HG03432 (cell line): ENCODE results near the gene RTL3.
A peak's percentile ranks its signal among the peaks of the same experiment; 100 is the strongest.
"Not testable (repeated sequence)": the region's sequence is repeated elsewhere in the genome, so short reads cannot be mapped to it uniquely, and the experiment has no call there.

Source experiments
- ATAC-seq: cut with Tn5 transposase; IDR thresholded peaks from one replicate; pipeline ENCODE4 v1.9.1; 2021; ENCODE audit warnings: mild to moderate bottlenecking, moderate library complexity; ENCODE audit not compliant: unreplicated experiment

Gene RTL3, protein sequence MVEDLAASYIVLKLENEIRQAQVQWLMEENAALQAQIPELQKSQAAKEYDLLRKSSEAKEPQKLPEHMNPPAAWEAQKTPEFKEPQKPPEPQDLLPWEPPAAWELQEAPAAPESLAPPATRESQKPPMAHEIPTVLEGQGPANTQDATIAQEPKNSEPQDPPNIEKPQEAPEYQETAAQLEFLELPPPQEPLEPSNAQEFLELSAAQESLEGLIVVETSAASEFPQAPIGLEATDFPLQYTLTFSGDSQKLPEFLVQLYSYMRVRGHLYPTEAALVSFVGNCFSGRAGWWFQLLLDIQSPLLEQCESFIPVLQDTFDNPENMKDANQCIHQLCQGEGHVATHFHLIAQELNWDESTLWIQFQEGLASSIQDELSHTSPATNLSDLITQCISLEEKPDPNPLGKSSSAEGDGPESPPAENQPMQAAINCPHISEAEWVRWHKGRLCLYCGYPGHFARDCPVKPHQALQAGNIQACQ

DNA sequence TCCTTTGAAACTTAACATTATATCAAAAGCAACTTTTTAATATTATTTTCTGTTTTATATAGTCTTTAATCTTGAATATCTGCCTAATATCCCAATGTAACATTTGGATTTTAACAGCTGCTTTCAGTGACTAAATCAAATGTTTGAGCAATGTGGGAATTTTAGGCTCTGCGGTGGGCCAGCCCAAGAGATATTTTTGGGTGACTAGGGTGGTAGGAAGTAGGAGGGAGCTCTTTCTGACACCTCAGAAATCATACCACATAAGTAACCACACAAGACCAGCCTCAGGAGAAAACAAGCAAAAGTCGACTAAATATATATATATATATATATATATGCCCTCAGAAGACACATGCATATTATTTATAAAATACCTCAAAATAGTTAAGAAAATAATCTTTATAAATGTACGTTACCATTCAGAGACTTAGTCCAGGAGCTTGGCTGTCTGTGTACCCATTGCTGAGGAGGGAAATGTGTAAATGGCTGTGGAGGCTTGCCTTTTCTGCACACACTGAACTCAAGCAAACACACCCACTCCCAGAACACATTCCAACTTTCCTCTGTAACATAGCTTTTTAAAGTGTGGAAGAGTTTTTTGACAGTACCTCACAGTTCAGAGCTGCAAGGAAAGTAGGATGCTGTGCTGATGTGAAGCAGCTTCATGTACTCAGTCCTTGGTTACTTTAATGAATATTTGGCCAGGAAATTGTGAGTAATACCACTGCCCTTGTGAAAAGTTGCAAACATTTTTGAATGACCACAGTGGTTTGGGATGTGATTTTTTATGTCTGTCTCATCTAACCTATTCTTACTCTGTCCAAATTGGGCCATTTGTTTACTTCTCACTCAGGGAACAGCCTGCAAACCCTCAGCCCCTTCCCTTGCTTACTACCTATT, at the start of gene RTL3:
RTL3 (minus strand) TSS at position 484 of the 900 bp plus-strand sequence. CDS start 908 bp downstream, outside the sequence.
- ATAC-seq: no peak

DNA sequence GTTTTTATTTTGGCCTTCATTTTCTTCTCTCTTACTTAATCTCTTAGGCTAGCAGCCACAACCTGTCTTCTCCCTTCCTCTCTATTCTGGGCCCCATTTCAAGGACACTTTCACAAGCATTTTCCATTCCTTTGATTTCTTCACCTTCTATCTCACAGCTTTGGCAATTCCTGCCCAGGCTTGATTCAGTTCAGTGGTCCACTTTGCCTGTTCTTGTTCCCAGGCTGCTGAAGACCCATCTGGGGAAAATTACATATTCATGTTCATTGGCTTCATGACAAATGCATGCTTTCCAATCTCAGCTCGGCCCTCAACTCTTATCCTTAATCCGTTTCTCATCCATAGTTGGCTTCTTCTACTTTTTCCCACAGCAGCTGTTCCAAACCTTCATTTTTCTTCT, 49.7 kb upstream of the RTL3 start:
- no peak for ATAC-seq

DNA sequence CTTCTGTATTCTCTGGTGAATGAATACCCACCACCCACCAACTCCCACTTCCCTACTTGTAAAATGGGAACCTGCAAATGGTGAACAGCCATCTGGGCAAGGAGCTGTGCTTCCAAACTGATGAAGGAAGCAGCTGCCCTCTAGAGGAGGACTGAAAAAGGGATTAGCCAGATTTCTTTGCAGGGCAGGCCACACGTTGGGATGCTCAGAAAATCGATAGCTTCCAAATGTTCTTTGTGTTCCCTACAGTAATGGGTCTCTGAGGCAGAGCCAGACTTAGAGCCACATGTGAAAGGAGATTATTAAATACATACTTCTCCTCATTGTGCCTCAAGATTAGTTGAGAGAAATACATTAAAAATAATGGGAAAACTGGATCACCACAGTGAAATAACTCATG, 49.1 kb upstream of the RTL3 start:
- ATAC-seq: no peak

DNA sequence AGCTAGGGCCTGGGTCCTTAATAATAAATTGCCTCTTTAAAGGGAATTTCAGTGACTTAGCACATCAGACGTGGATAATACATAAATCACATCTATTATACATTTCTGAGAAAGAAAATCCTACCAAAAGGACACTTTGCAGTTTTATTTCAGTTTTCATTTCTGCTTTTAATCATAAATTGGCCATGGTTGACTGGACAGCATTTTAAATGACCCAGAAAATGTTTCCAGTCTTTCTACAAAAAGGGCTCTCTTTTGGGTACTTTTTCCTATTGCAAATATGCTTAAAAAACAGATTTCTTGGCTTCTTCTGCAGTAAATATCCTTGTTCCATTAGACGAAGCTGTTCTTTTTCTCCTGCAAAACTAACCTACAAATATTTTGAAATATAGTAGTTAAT, 46.9 kb upstream of the RTL3 start:
- ATAC-seq: no peak

DNA sequence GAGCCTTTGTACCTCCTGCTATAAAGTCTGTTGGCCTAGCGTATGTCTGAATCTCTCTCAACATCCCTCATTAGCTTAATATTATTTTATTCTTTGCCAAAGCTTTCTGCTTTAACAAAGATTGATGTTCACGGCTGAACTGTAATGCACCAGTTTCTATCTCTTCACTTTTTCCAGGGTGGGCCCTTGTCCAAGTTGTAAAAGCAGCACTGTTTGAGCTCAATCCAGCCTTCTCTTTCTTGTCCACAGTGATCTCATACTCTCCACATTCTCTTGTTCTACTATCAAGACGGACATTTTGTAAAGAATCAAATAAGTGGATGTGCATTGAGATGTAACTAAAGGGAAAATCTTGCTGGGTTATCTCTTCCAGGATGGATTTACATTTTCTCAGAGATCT, 34.4 kb upstream of the RTL3 start:
- no peak for ATAC-seq

DNA sequence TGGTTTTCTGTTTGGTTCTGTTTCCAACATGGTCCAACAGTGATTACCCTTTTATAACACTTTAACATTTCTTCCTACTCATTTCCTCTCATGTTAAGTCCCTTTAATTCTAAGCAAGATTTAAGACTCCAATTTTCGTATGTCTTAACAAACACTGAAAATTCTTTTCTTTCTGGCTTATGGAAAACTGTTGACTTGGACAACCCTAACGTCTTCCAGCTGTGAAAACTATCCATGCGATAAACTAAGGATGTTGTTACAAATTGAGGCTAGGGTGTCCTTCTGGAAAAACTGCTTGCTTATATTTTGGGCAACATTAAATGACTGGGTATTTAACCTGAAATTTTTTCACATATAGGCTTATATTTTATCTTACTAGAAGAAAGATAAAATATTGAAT, 33.9 kb upstream of the RTL3 start:
- no peak for ATAC-seq

DNA sequence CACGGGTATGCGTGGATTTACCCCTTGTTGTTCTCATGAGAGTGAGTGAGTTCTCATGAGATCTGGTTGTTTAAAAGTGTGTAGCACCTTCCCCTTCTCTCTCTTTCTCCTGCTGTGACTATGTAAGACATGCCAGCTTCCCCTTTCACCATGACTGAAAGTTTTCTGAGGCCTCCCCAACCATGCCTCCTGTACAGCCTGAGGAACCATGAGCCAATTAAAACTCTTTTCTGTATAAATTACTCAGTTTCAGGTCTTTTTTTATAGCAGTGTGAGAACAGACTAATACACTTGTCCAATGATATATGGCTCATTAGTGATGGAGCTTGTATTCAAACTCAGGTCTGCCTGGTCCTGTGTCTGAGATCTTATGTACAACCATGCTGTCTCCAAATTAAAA, 28.5 kb upstream of the RTL3 start:
- peak; percentile 99 for ATAC-seq

DNA sequence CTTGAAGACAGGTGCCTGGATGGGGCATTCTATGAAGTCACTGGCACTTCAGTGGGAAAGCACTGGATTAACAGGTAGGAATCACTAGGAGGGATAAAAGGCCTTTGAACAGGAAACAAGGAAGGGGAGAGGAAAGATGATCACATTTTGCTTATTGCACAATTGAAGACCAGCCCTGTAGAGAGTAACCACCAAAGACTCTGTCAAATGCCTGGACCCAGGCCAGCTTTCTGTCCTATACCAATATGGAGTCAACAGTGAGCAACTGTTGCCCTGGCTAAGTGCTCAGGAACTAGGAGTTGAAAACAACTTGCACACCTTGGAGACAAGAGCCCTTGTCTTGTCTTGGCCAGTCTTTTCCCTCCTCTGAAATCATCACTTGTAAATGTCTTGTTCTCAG, 14.1 kb upstream of the RTL3 start:
- ATAC-seq: no peak

DNA sequence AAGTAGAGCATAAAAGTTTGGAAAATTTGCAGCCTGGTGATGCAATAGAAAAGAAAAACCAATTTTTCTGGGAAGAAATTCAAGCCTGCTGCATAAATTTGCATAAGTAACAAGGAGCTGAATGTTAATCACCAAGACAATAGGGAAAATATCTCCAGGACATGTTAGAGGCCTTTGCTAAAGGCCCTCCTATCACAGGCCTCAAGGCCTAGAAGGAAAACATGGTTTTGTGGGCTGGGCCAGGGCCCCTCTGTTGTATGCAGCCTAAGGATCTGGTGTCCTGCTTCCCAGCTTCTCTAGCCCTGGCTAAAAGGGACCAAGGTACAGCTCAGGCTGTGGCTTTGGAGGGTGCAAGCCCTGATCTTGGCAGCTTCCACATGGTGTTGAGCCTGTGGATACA, 6.2 kb upstream of the RTL3 start:
- no peak for ATAC-seq

DNA sequence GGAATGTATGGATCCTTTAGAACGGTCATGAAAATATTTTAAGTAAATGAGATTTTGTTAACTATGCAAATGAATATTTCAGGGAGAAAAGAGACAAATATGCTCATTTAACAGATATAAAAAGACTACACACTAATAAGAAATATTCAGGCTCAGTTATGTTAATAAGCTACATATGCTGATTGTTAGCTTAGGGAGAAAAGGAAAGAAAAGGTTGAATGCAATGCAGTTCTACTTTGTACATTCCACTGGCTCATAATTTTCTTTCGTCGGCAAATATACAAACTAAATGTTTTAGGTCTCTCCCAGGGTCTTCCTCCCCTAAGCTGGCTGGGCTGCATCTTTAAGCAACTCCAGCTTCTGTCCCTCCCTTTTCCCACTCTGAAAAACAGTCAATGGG, 2.7 kb upstream of the RTL3 start:
- ATAC-seq: no peak

DNA sequence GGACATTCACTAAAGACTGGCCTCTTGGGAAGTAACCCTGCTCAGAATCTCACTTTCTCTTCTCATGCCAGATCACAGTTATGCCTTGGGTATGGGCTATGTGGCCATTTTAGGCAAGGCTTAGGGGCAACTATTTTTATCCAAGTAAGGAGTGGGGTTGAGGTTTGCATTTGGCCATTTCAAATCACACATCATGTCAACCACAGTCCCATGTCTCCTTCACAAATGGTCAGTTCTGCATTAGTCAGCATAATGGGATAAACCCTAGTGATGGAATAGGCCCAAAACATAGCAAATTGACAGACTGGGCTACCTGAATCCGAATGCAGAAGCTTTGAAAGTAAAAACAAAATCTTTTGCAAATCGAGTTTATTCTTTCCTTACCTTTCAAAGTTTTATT, 827 bp upstream of the RTL3 start:
- ATAC-seq: no peak

DNA sequence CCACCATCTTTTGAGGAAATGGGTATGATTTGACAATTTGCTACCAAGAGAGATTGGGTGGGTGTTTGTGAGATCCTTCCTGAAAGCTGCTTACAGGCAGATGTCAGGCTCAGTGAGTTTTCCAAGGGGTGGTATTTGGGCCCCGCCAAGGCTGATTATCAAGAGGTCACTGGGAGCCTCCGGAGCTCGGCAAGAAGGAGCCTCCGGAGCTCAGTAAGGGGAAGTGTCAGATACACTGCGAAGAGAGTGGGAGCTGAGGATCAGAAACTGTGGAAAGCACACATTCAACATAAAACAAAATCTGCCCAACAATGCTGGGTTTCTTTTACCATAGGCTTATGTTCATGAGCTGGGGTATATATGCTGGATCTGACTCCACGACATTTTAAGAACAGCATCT, 714 bp downstream of the RTL3 start:
- ATAC-seq: no peak

DNA sequence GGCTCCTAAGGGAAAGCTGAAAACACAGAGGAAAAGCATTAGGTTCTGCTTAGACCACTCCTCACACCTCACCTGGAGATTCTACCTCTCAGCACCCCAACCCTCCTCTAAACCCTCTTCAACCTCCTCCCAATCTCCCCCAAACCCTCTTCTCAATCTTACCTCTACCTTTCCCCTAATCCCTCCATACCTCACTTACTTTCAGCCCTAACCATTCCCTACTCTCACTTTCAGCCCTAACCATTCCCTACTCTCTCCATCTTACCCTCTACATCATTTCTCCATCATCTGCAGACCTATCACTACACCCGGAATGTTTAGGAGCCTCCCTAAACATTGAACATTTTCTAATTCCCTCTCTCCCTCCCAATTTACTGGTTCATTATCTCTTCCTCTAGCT, 3.5 kb downstream of the RTL3 start:
- ATAC-seq: no peak

DNA sequence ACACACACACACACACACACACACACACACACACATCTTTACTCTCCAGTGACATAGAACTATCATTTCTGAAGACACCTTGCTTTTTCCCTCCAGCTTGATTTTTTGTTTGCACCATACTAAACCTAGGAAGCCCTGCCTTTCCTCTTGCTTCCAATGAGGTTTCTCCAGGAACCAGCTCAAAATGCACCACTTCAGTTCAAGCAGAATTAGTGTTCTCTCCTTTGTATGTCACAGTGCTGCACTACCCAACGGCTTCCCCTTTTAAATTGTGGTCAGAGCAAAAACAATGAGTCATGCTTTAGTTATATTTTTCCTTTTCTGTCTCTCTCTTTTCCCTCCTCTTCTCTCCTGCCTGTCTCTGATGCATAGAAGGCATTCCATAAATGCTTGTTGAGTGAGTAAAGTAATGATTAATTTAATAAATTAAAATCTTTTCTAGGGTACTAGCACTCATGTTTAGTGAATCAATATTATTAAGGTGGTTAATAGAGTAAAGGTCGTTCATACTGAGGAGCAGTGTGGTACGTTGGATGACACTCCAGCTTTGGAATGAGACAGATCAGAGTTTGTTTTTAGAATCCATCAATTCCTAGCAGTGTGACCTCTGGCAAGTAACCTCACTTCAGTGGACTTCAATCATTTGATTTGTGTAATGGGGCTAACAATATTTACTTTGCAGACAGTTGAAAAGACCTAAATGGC, 5.9 kb downstream of the RTL3 start:
- peak; percentile 64 for ATAC-seq

DNA sequence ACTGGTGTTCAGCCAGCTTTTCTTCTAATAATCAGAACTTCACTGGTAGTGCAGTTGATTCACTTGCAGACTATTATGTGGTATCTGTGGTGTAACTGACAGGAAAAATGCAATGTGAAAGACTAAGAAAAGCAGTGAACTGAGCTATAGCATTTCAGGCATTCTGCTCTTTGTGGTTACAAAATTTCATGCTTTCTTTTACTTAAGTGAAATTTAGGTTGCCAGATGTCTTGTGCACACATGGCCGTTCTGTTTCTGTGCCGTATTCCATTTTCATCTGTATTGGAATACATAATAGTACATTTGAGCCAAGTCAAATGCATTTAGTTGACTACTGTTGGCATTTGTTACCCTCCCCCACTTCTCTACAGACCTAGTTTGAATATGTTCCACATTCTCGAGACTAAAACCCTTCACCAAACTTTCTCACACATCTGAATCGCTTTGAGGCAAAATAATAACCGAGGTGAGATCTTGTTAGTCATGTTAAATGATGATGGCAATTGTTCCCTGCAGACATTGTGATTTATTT, 8.2 kb downstream of the RTL3 start:
- peak; percentile 92 for ATAC-seq

DNA sequence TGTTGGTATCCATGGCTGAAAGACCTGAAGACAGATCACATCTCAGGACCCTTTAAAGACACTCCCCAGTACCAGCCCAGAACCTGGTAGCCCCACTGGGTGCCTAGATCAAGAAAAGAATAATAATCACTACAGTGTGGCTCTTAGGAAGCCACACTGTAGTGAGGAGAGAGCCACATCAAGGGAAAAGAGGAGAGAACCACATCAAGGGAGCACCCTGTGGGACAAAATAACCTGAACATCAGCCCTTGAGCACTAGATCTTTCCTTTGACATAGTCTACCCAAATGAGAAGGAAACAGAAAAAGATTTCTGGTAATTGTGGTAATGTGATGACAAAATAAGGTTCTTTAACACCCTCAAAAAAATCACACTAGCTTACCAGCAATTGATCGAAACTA, 15.3 kb downstream of the RTL3 start:
- no peak for ATAC-seq

DNA sequence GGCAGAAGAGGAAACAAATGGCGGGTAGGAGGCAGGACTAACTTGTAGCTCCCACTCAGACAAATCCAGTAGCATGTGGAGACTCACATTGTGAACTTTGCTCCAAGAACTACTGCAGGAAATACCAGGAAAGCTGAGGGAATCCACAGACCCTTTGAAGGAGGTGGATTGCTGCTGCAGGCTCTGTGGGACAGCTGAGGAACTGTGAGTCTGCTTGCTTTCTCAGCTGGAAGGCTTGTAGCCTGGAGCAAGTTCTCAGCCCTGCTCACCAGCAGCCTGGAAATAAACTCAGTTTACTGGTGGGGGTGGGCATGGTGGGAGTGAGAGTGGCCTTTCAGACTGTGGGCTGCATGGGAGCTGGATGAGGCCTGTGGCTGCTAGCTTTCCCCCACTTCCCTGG, 16.0 kb downstream of the RTL3 start:
- ATAC-seq: no peak

DNA sequence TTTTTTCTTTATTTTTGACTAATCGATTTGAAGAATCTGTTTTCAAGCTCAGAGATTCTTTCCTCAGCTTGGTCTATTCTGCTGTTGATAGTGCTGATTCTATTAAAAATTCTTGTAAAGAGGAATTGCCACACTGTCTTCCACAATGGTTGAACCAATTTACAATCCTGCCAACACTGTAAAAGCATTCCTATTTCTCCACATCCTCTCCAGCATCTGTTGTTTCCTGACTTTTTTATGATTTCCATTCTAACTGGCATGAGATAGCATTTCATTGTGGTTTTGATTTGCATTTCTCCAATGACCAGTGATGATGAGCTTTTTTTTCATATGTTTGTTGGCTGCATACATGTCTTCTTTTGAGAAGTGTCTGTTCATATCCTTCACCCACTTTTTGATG, 23.0 kb downstream of the RTL3 start:
- ATAC-seq: not testable (repeated sequence)

DNA sequence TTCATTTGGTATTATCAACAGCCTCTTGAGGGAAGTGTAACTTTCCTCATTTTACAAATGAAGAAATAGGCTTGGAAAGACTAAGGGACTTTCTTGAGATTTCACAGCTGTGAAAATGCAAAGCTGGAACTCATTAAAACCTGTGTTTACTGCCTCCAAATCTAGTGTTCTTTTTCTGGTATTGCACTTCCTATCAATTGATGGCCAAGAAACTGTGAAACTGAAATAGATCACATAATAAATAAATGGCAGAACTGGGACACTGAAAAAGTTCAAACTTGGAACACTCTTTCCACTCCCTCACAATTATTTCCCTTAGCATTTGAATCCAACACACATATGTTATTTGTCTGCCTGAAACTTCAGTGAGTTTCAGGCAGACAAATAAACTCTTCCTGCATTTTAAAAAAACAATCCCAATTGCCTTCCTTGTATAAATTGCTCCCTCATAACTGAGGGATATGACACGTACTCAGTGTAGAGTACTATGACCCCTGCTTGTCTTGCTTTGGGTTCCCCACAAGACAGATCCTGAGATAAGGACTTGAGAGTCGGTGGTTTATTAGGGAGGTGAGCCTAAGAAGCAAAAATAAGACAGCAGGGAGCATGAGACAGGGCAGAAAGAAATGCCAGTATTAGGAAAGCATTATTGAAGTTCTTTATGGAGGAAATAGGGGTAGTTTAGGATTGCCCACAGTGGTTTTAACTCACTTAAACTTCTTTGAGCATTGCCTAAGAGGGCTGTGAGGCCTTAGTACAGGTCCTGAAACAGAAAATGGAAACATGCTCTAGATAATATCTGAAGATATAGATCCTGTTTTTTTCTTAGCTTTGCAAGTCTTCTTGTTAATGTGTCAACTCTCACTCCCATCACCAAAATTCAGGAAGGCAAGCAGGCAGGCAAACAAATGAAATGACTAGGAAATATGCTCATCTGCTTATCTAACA, 33.9 kb downstream of the RTL3 start:
- no peak for ATAC-seq

DNA sequence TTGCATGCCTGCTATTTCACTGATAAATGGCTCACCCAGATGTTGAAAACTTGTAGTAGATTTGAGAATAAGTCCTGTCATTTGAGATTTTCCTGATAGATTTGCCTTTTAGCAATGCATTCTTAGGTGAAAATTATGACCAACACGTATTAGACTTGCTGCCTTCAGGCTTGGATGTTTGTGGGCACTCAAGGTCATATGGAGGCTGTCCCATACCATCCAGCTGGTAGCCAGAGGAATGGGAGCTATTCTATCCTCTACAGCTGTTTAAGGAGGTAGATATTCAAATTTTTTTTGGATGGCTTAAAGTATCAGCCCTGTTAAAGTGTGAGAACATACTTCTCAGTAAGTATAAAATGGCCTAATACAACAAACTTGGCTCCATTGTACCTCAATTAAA, 34.7 kb downstream of the RTL3 start:
- ATAC-seq: no peak
